ENCODE data around the gene SSTR5.

Gene SSTR5

GRCh38 chr16:1129106-1129960, 56.8 kb downstream of the SSTR5 start:
- H3K4me3 ChIP-seq (ENCODE audit: low read depth, low read length) = no peak overlapping the region
- no peak for TF ChIP-seq CTCF (IDR thresholded peaks at IDR 0.05; ENCODE audit: low read depth, low read length, missing control alignments)
- in situ Hi-C loops (cut with HindIII; ENCODE audit: low sequenced_read_pairs) = loop anchor here (25.0 kb wide), 1 partner anchor 158 kb away; no protein-coding TSS in a partner anchor
- DNase-seq (ENCODE audit: low read depth) = no peak

GRCh38 chr16:1130382-1130781, 57.8 kb downstream of the SSTR5 start:
- in situ Hi-C loops (cut with HindIII; ENCODE audit: low sequenced_read_pairs) = loop anchor here (25.0 kb wide), 1 partner anchor 157 kb away; no protein-coding TSS in a partner anchor
- TF ChIP-seq CTCF (IDR thresholded peaks at IDR 0.05; ENCODE audit: low read depth, low read length, missing control alignments) = no peak
- no peak overlapping the region for H3K4me3 ChIP-seq (ENCODE audit: low read depth, low read length)
- no peak for DNase-seq (ENCODE audit: low read depth)
